ENCODE measurements around the gene NUDT8. TPM values are rescaled to one million over a fixed set of nuclear protein-coding genes. Genes with fewer than 3 reads are reported as not detected.

The NUDT8 gene
- polyA plus RNA-seq, 1 donor (not counting 4 experiments of a cell fraction or from before 2014, with no cell fraction given) = 1.1 TPM

DNA sequence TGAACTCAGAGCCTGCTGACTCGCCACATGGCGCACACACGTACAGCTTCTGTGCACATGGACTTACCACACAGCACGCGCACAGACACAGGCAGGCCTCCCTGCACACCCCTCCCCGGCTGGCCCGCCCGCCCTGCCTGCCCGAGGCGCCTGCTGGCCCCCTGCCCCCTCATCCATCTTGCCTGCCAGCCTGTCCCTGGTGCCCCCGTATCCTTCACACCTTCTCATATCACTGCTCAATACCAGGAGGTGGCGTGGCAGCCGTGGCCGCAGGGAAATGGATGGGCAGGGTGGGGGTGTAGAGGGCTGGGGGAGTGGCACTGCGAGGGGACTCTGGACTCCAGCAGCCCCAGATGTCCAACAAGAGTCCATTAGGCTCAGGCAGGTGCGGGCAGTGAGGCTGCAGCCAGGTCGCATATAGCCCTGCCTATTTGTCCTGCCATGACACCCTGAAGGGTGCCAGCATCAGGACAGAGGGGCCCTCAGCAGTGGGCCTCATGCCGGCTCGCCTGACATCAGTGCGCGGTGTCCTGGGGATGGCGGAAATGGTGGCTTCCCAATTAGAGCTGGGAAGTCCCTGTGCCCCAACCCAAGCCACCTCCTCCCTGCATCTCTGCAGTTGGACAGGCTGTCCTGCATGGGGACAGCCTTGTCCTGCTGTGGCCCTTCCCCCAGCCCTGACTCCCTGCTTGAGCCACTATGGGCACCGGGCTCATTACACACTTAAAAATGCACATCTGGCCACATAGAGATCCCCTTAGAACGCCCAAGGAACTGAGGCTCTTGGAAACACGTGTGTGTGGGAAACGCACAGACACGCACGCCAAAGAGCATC, 11.8 kb upstream of the NUDT8 start:
- no peak for DNase-seq (ENCODE audit: low read depth, low spot score)
- dilution Hi-C loops (cut with MboI; ENCODE audit: extremely low pct_ligation_motif_present, low sequenced_read_pairs) = no loop called here
- no peaks in the 10 kb centered on the region for H3K9me3 ChIP-seq (ENCODE audit: control insufficient read depth, low read depth, low read length)
- no peaks in the 10 kb centered on the region for H4K20me1 ChIP-seq (ENCODE audit: control insufficient read depth, extremely low read depth, insufficient read depth, low read length)
- no peak for TF ChIP-seq EZH2 (IDR thresholded peaks at IDR 0.05; ENCODE audit: low read length)
- TF ChIP-seq, protein P1, sequence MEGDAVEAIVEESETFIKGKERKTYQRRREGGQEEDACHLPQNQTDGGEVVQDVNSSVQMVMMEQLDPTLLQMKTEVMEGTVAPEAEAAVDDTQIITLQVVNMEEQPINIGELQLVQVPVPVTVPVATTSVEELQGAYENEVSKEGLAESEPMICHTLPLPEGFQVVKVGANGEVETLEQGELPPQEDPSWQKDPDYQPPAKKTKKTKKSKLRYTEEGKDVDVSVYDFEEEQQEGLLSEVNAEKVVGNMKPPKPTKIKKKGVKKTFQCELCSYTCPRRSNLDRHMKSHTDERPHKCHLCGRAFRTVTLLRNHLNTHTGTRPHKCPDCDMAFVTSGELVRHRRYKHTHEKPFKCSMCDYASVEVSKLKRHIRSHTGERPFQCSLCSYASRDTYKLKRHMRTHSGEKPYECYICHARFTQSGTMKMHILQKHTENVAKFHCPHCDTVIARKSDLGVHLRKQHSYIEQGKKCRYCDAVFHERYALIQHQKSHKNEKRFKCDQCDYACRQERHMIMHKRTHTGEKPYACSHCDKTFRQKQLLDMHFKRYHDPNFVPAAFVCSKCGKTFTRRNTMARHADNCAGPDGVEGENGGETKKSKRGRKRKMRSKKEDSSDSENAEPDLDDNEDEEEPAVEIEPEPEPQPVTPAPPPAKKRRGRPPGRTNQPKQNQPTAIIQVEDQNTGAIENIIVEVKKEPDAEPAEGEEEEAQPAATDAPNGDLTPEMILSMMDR (optimal IDR thresholded peaks at IDR 0.05 in 1 of 3, IDR thresholded peaks at IDR 0.05 in 1 of 3, conservative IDR thresholded peaks at IDR 0.05 in 1 of 3; ENCODE audit: extremely low read depth in 1 of 3, insufficient read depth in 2 of 3, low read length in 3 of 3) = no peak
- H3K36me3 ChIP-seq (ENCODE audit: control insufficient read depth in 2 of 2, extremely low read depth in 1 of 2, insufficient read depth in 2 of 2, low read length in 2 of 2) = no peaks in the 10 kb centered on the region
- H3K79me2 ChIP-seq (ENCODE audit: control insufficient read depth, insufficient read depth, low read length) = no peaks in the 10 kb centered on the region
- no peak overlapping the region for H2AFZ ChIP-seq (ENCODE audit: control insufficient read depth, low read length)
- no peak overlapping the region for H3K4me3 ChIP-seq (ENCODE audit: control insufficient read depth in 2 of 3, extremely low read depth in 1 of 3, insufficient read depth in 2 of 3, low read depth in 1 of 3, low read length in 3 of 3)
- peaks cover 3% of the 10 kb centered on the region for H3K4me1 ChIP-seq (ENCODE audit: control insufficient read depth, extremely low read depth, insufficient read depth, low read length)
- no peak overlapping the region for H3K4me2 ChIP-seq (ENCODE audit: control insufficient read depth, extremely low read depth, insufficient read depth, low read depth, low read length)
- no peaks in the 10 kb centered on the region for H3K9me1 ChIP-seq (ENCODE audit: control insufficient read depth, extremely low read depth, insufficient read depth, low read length)
- no peak overlapping the region for H3K9ac ChIP-seq (ENCODE audit: control insufficient read depth, extremely low read depth, insufficient read depth, low read length)
- peaks cover 11% of the 10 kb centered on the region for H3K27me3 ChIP-seq (ENCODE audit: control insufficient read depth, extremely low read depth, insufficient read depth, low read length)
- no peak for FAIRE-seq
- H3K27ac ChIP-seq (ENCODE audit: control insufficient read depth, insufficient read depth, low read length) = no peak overlapping the region

DNA sequence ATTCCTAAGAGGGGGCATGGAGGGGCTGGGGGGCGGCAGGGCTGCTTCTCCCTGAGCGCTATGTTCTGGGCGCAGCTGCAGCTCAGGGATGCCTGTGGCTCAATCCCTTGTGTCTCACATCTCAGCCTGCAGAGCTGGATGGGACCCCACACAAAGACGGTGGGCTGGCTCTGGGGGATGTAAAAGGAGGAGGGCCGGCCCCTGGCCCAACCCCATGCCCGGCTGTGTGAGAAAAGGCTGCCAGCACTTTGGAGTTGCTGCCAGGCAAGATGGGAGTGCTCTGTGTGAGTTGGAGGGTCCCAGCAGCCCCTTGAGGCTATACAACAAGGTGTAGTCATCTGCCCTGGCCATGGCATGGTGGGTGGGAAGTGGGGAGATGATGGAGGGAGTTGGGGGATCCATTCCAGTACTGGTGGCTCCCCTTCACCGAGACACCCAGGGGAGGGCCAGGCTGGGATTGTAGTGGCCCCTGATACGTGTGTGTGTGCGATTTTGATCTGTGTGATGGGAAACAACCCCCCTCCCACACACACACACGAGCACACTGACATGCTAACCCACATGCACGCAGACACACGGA, 11.1 kb upstream of the NUDT8 start:
- no peaks in the 10 kb centered on the region for H4K20me1 ChIP-seq (ENCODE audit: control insufficient read depth, extremely low read depth, insufficient read depth, low read length)
- no peak overlapping the region for H3K4me2 ChIP-seq (ENCODE audit: control insufficient read depth, extremely low read depth, insufficient read depth, low read depth, low read length)
- H3K9ac ChIP-seq (ENCODE audit: control insufficient read depth, extremely low read depth, insufficient read depth, low read length) = no peak overlapping the region
- H3K4me1 ChIP-seq (ENCODE audit: control insufficient read depth, extremely low read depth, insufficient read depth, low read length) = peaks cover 4% of the 10 kb centered on the region
- no peaks in the 10 kb centered on the region for H3K36me3 ChIP-seq (ENCODE audit: control insufficient read depth in 2 of 2, extremely low read depth in 1 of 2, insufficient read depth in 2 of 2, low read length in 2 of 2)
- FAIRE-seq (no peak), DNase-seq (ENCODE audit: low read depth, low spot score) (no peak)
- H3K4me3 ChIP-seq (ENCODE audit: control insufficient read depth in 2 of 3, extremely low read depth in 1 of 3, insufficient read depth in 2 of 3, low read depth in 1 of 3, low read length in 3 of 3) = no peak overlapping the region
- peaks cover 11% of the 10 kb centered on the region for H3K27me3 ChIP-seq (ENCODE audit: control insufficient read depth, extremely low read depth, insufficient read depth, low read length)
- H3K27ac ChIP-seq (ENCODE audit: control insufficient read depth, insufficient read depth, low read length) = no peak overlapping the region
- H3K9me1 ChIP-seq (ENCODE audit: control insufficient read depth, extremely low read depth, insufficient read depth, low read length) = no peaks in the 10 kb centered on the region
- no peaks in the 10 kb centered on the region for H3K79me2 ChIP-seq (ENCODE audit: control insufficient read depth, insufficient read depth, low read length)
- no peaks in the 10 kb centered on the region for H3K9me3 ChIP-seq (ENCODE audit: control insufficient read depth, low read depth, low read length)
- no peak overlapping the region for H2AFZ ChIP-seq (ENCODE audit: control insufficient read depth, low read length)
- dilution Hi-C loops (cut with MboI; ENCODE audit: extremely low pct_ligation_motif_present, low sequenced_read_pairs) = no loop called here
- TF ChIP-seq EZH2 (IDR thresholded peaks at IDR 0.05; ENCODE audit: low read length) = no peak
- TF ChIP-seq, protein P1 (optimal IDR thresholded peaks at IDR 0.05 in 1 of 3, IDR thresholded peaks at IDR 0.05 in 1 of 3, conservative IDR thresholded peaks at IDR 0.05 in 1 of 3; ENCODE audit: extremely low read depth in 1 of 3, insufficient read depth in 2 of 3, low read length in 3 of 3) = no peak
